ENCODE data around the gene CXorf51A.
"Not testable (repeated sequence)": the region's sequence is repeated elsewhere in the genome, so short reads cannot be mapped to it uniquely, and the experiment has no call there.

GRCh38 chrX:146814644-146815043 is at the start of gene CXorf51A:
- not testable (repeated sequence) for TF ChIP-seq POLR2A (IDR thresholded peaks at IDR 0.05; ENCODE audit: low read length); GATA1 (IDR thresholded peaks at IDR 0.05; ENCODE audit: low read depth, low read length)
